ENCODE data around the gene POM121L2. TPM values are rescaled to one million over a fixed set of nuclear protein-coding genes. Genes with fewer than 3 reads are reported as not detected.

Gene POM121L2
- total RNA-seq = not detected

- Histone ChIP-seq H3K27ac (no peak within 1 kb of the TSS), H3K36me3 (no peaks in the 10 kb centered on the region), H3K27me3 (no peaks in the 10 kb centered on the region), H3K9me3 (no peaks in the 10 kb centered on the region), H3K4me3 (peak within 1 kb of the TSS; percentile 35 to 70 (median 52)), H3K4me1 (peaks cover 0 to 11% (median 6%) of the 10 kb centered on the region in 4 donors)
- no peak for TF ChIP-seq POLR2A (IDR thresholded peaks at IDR 0.05)
- TF ChIP-seq CTCF (IDR thresholded peaks at IDR 0.05) = peak in 4 of 6 experiments; percentile 60 to 83 (median 73)
- peak; percentile 31 to 86 (median 81) for DNase-seq
Measured at GRCh38 chr6:27312146-27312949, at the start of gene POM121L2. Gene POM121L2 (minus strand): TSS chr6:27312273. CDS start chr6:27312170, 103 bp downstream.

GRCh38 chr6:27359231-27359630 lies 47.2 kb upstream of the POM121L2 start:
- Histone ChIP-seq H3K4me1 (no peaks in the 10 kb centered on the region), H3K27ac (no peak overlapping the region), H3K27me3 (no peaks in the 10 kb centered on the region), H3K36me3 (peaks cover 0 to 15% (median 0%) of the 10 kb centered on the region in 3 donors), H3K9me3 (peaks cover 0 to 14% (median 2%) of the 10 kb centered on the region in 4 donors), H3K4me3 (no peak overlapping the region)
- DNase-seq = no peak
- TF ChIP-seq POLR2A (IDR thresholded peaks at IDR 0.05) (no peak), CTCF (IDR thresholded peaks at IDR 0.05) (no peak)

- H3K4me1 ChIP-seq = no peaks in the 10 kb centered on the region
- no peaks in the 10 kb centered on the region for H3K27me3 ChIP-seq
- no peak overlapping the region for H3K4me3 ChIP-seq
- no peak for DNase-seq
- no peak overlapping the region for H3K27ac ChIP-seq
- peaks cover 0 to 14% (median 2%) of the 10 kb centered on the region in 4 donors for H3K9me3 ChIP-seq
- no peak for TF ChIP-seq CTCF (IDR thresholded peaks at IDR 0.05)
- no peak for TF ChIP-seq POLR2A (IDR thresholded peaks at IDR 0.05)
- peaks cover 0 to 15% (median 0%) of the 10 kb centered on the region in 3 donors for H3K36me3 ChIP-seq
Measured at GRCh38 chr6:27358786-27359185, 46.7 kb upstream of the POM121L2 start.

GRCh38 chr6:27352850-27353249 lies 40.8 kb upstream of the POM121L2 start:
- H3K9me3 ChIP-seq = peaks cover 0 to 2% (median 0%) of the 10 kb centered on the region in 4 donors
- H3K4me1 ChIP-seq = no peaks in the 10 kb centered on the region
- no peak for DNase-seq
- H3K4me3 ChIP-seq = no peak overlapping the region
- no peaks in the 10 kb centered on the region for H3K27me3 ChIP-seq
- TF ChIP-seq CTCF (IDR thresholded peaks at IDR 0.05) (no peak), POLR2A (IDR thresholded peaks at IDR 0.05) (no peak)
- no peaks in the 10 kb centered on the region for H3K36me3 ChIP-seq
- H3K27ac ChIP-seq = no peak overlapping the region

GRCh38 chr6:27334141-27334540 lies 22.1 kb upstream of the POM121L2 start:
- Histone ChIP-seq H3K27ac (no peak overlapping the region), H3K4me1 (no peaks in the 10 kb centered on the region), H3K36me3 (no peaks in the 10 kb centered on the region), H3K4me3 (no peak overlapping the region), H3K9me3 (no peaks in the 10 kb centered on the region), H3K27me3 (no peaks in the 10 kb centered on the region)
- no peak for DNase-seq
- no peak for TF ChIP-seq POLR2A (IDR thresholded peaks at IDR 0.05)
- TF ChIP-seq CTCF (IDR thresholded peaks at IDR 0.05) = no peak
